ENCODE measurements around the gene PHLPP2.

PHLPP2 gene

GRCh38 chr16:71758293-71758760 lies 33.8 kb upstream of the PHLPP2 start:
- DNase-seq (ENCODE audit: low read depth), result no peak
- no peak overlapping the region for H3K4me3 ChIP-seq (ENCODE audit: low read depth, low read length)
- no peak for TF ChIP-seq CTCF (IDR thresholded peaks at IDR 0.05; ENCODE audit: low read depth, low read length, missing control alignments)

GRCh38 chr16:71754652-71755051 lies 30.2 kb upstream of the PHLPP2 start:
- no peak overlapping the region for H3K4me3 ChIP-seq (ENCODE audit: low read depth, low read length)
- DNase-seq (ENCODE audit: low read depth), result no peak
- no peak for TF ChIP-seq CTCF (IDR thresholded peaks at IDR 0.05; ENCODE audit: low read depth, low read length, missing control alignments)

- H3K4me3 ChIP-seq (ENCODE audit: low read depth, low read length), result no peak overlapping the region
- DNase-seq (ENCODE audit: low read depth), result no peak
- no peak for TF ChIP-seq CTCF (IDR thresholded peaks at IDR 0.05; ENCODE audit: low read depth, low read length, missing control alignments)
Observed at GRCh38 chr16:71754108-71754507, 29.6 kb upstream of the PHLPP2 start.

GRCh38 chr16:71748226-71748625 lies 23.7 kb upstream of the PHLPP2 start:
- no peak overlapping the region for H3K4me3 ChIP-seq (ENCODE audit: low read depth, low read length)
- no peak for DNase-seq (ENCODE audit: low read depth)
- no peak for TF ChIP-seq CTCF (IDR thresholded peaks at IDR 0.05; ENCODE audit: low read depth, low read length, missing control alignments)

GRCh38 chr16:71746442-71747046 lies 22.0 kb upstream of the PHLPP2 start:
- peak; percentile 22 for DNase-seq (ENCODE audit: low read depth)
- no peak overlapping the region for H3K4me3 ChIP-seq (ENCODE audit: low read depth, low read length)
- peak; percentile 59 for TF ChIP-seq CTCF (IDR thresholded peaks at IDR 0.05; ENCODE audit: low read depth, low read length, missing control alignments)

- DNase-seq (ENCODE audit: low read depth), result no peak
- no peak for TF ChIP-seq CTCF (IDR thresholded peaks at IDR 0.05; ENCODE audit: low read depth, low read length, missing control alignments)
- no peak overlapping the region for H3K4me3 ChIP-seq (ENCODE audit: low read depth, low read length)
Observed at GRCh38 chr16:71738855-71739254, 14.4 kb upstream of the PHLPP2 start.

GRCh38 chr16:71737501-71737900 lies 13.0 kb upstream of the PHLPP2 start:
- DNase-seq (ENCODE audit: low read depth), result no peak
- H3K4me3 ChIP-seq (ENCODE audit: low read depth, low read length), result no peak overlapping the region
- no peak for TF ChIP-seq CTCF (IDR thresholded peaks at IDR 0.05; ENCODE audit: low read depth, low read length, missing control alignments)

Data from GM12864 (cell line).